ENCODE data around the gene TNNC2.

GRCh38 chr20:45792317-45793118 lies 34.6 kb downstream of the TNNC2 start:
- TF ChIP-seq CTCF (IDR thresholded peaks at IDR 0.05) (no peak), POLR2A (IDR thresholded peaks at IDR 0.05) (no peak), EP300 (IDR thresholded peaks at IDR 0.05) (no peak)
